BE2C (cell line): ENCODE measurements around the gene TTL. TPM values are rescaled to one million over a fixed set of nuclear protein-coding genes. Genes with fewer than 3 reads are reported as not detected.
A peak's percentile ranks its signal among the peaks of the same experiment; 100 is the strongest.
"Not testable (repeated sequence)": the region's sequence is repeated elsewhere in the genome, so short reads cannot be mapped to it uniquely, and the experiment has no call there.

Experiments
- DNase-seq: peaks from one replicate; pipeline ENCODE4 v3.0.0-alpha.2; 2020
- H3K27me3 ChIP-seq: fragments of 250-450 bp; sonication (Bioruptor Pico); 2 replicates; pipeline ENCODE4 v1.5.1; 2020; ENCODE audit warnings: mild to moderate bottlenecking
- H3K36me3 ChIP-seq: fragments of 250-450 bp; sonication (Bioruptor Pico); 2 replicates; pipeline ENCODE4 v1.5.1; 2020; ENCODE audit warnings: mild to moderate bottlenecking
- H3K4me1 ChIP-seq: fragments of 250-450 bp; sonication (Bioruptor Pico); 2 replicates; pipeline ENCODE4 v1.5.1; 2020
- H3K4me3 ChIP-seq: 2 replicates; pipeline ENCODE4 v1.5.1; 2011; ENCODE audit warnings: low read depth, low read length
- H3K9me3 ChIP-seq: fragments of 250-450 bp; sonication (Bioruptor Pico); 2 replicates; pipeline ENCODE4 v1.5.1; 2020
- polyA plus RNA-seq: library from polyadenylated mRNA; unstranded; fragments of >200 nt; gene quantifications from one replicate; pipeline ENCODE4 v1.2.1, GENCODE V29; 2012; ENCODE audit warnings: low read depth, missing spikeins; ENCODE audit not compliant: insufficient read length, insufficient read depth
- TF ChIP-seq, protein P1 (sequence below): IDR thresholded peaks from 2 replicates; pipeline ENCODE4 v1.5.1; 2012; ENCODE audit warnings: mild to moderate bottlenecking, low read depth, low read length

TTL gene
- polyA plus RNA-seq = 25.9 TPM

DNA sequence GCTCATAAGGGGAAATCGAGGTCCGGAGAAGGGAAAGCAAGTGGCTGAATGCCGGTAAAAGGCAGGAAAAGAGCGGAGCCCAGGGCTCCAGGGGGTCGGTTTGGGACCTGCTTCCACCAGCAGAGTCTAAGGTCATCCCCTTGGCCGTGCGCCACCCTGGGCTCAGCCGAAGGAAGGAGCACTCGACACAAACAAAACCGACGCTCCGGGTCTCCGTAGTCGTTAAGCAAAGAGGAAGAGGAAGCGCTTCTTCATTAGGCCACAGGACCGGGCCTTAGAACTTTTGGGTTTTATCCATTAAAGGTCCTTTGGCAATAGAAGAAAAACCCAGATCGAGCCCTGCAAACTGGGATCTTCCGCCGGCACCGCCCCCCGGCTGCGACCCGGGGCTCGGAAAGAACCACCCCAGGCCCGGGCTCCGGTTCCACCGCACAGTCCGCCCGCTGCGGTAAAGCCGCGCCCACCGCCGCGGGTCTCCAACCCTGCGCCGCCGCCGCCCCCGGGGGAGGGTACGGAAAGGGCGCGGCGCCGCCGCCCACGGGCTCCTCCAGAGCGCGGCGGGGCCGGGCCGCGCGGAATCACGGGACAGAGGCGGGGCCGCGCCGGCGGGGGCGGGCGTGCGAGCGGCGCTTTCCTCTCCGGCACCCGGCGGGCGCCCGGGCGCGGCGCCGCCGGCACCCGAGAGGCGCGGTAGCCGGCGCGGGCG is at the start of gene TTL:
TSS of gene TTL (plus strand) at position 629 of the 706 bp plus-strand sequence. CDS start 189 bp downstream, outside the sequence.
- Histone ChIP-seq H3K9me3 (no peaks in the 10 kb centered on the region), H3K4me1 (no peaks in the 10 kb centered on the region), H3K4me3 (peak within 1 kb of the TSS; percentile 81), H3K27me3 (no peaks in the 10 kb centered on the region), H3K36me3 (peaks cover 13% of the 10 kb centered on the region)
- DNase-seq = peak; percentile 69
- TF ChIP-seq, protein P1, sequence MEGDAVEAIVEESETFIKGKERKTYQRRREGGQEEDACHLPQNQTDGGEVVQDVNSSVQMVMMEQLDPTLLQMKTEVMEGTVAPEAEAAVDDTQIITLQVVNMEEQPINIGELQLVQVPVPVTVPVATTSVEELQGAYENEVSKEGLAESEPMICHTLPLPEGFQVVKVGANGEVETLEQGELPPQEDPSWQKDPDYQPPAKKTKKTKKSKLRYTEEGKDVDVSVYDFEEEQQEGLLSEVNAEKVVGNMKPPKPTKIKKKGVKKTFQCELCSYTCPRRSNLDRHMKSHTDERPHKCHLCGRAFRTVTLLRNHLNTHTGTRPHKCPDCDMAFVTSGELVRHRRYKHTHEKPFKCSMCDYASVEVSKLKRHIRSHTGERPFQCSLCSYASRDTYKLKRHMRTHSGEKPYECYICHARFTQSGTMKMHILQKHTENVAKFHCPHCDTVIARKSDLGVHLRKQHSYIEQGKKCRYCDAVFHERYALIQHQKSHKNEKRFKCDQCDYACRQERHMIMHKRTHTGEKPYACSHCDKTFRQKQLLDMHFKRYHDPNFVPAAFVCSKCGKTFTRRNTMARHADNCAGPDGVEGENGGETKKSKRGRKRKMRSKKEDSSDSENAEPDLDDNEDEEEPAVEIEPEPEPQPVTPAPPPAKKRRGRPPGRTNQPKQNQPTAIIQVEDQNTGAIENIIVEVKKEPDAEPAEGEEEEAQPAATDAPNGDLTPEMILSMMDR = no peak

DNA sequence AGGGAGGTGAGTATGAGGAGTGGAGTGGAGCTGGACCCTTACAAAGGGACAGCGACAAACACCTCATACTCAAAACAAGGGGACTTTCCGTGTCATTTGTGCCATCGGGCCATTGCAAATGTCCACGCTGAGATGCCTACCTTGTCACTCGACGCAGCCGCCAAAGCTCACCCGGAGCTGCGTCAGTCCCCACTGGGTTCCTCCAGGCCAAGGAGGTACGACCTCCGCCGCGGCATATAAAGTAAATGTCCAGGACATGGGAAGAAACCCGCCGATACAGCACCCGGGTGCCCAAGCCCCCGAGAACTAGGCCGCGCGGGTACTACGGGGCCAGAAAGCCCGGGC is 49.6 kb upstream of the TTL start:
- DNase-seq, H3K36me3 ChIP-seq, H3K4me1 ChIP-seq, H3K27me3 ChIP-seq, H3K4me3 ChIP-seq, H3K9me3 ChIP-seq: not testable (repeated sequence)

DNA sequence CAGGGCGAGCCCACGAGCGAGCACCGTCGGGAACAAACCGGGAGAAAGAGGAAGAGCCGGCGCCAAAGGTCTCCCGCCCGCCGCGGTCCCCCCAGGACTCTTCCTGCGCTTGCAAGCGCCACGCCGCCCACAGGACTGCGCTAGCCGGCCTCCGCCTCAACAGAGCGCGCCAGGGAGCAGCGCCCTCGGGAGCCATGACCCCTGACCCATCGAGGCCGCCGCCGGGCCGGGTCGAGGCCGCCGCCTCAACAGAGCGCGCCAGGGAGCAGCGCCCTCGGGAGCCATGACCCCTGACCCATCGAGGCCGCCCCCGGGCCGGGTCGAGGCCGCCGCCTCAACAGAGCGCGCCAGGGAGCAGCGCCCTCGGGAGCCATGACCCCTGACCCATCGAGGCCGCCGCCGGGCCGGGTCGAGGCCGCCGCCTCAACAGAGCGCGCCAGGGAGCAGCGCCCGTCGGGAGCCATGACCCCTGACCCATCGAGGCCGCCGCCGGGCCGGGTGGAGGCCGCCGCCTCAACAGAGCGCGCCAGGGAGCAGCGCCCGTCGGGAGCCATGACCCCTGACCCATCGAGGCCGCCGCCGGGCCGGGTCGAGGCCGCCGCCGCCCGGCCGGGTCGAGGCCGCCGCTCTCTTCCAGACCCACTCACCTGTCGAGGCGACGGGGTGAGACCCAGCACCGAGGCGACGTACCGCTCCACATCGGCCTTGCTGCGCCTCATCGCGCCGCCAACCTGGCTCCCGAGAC is 49.0 kb upstream of the TTL start:
- H3K9me3 ChIP-seq, H3K36me3 ChIP-seq, H3K27me3 ChIP-seq, DNase-seq, H3K4me3 ChIP-seq, H3K4me1 ChIP-seq: not testable (repeated sequence)

DNA sequence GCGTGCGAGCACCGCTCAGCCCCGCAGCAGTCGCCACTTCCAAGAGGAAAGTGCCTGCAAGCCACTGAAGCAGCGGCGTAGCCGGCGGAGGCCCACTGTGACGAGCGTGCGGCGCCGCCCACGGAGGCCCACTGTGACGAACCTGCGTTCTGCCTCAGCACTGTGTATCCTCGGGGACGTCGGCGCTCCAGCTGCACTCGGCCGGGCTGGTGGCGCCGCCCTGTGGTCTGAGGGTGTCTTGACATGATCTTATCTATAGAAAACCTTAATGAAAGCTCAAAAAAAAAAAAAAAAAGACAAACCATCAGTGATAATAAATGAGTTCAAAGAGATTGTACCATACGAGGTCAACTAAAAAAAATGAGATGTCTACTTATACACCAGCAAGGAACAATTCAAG is 48.5 kb upstream of the TTL start, which contains the start of gene RGPD8:
TSS of gene RGPD8 (minus strand) at position 166 of the 400 bp plus-strand sequence. CDS start 192 bp downstream, outside the sequence.
- not testable (repeated sequence) for H3K27me3 ChIP-seq, H3K9me3 ChIP-seq, H3K4me3 ChIP-seq, H3K4me1 ChIP-seq, H3K36me3 ChIP-seq
- TF ChIP-seq, protein P1 = peak; percentile 32
- DNase-seq = peak; percentile 60

DNA sequence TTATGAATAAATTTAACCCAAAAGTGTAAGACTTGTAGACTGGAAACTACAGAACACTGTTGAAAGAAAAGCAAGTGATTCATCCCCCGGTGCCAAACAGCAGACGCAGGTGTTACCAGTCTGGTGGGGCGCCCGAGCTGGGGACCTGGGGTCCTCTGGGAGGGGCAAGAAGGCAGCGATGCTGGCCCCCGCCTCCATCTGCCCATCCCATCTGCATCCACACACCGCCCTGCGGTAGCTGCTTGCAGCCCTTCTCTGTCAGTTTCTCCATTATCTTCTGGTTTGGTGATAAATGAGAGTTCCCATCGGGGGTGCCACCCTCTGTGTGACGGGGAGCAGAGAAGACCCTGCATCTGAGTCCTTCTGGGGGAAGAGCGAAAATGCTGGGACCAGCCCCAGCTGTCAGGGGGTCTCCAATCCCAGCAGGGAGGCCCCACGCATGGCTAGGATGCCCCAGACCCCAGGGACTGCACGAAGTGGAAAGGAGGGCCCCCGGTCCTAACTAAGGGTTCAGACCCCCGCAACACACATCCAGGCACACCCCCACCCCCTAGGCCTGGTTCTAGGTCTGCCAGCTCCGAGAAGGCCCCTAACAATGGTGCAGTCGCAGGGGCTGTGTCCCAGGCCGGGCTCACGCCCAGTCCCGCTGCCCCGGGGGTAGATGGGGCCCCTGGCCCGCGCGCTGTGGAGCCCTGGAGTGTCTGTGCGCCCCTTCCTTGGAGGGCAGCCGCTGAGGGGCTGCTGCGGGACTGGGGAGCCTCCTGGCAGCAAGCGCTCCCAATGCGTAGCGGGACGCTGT is 47.8 kb upstream of the TTL start:
- Histone ChIP-seq H3K4me3 (no peak overlapping the region), H3K9me3 (no peaks in the 10 kb centered on the region)
- TF ChIP-seq, protein P1 = no peak

DNA sequence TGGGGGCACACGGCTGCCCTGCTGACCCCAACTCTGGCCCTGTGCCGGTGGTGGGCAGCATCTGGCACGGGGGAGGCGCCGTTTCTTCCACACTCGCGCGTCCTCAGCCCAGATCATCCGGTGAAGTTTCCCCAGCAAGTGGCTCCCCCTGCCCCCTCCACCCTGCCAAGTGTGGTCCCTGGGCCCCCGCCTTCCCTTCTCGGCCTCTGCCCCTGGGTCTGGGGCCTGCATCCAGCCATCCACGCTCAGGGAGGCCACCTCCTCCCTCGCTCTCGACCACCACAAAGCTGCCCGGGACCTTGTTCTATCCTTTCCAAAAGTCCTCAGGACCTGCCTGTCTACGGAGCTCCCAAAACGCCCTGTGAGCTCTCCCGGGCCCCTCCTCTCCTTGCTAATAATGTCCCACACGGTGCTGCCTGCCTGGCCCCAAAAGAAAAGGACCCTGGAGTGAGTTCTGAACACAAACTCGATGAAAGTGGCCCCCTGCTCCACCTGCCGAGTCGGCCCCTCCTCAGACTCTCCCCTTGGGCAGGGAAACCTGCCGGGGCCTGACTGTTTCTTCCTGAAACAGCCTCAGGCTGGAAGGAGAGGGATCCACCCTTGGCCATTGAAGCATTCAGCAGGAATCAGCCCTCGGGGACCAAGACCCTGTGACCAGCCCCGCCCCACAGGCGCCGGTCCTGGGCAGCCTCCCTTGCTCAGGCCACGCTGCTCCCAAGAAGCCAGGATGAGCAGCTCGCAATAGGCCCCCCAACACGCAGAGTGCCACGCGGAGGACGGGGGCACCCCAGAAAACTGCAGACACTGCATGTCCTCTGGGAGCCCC is 46.9 kb upstream of the TTL start:
- H3K27me3 ChIP-seq, H3K36me3 ChIP-seq, H3K4me3 ChIP-seq, DNase-seq, H3K9me3 ChIP-seq, H3K4me1 ChIP-seq: not testable (repeated sequence)

More for the DNA sequence above, 47.8 kb upstream of the TTL start:
- DNase-seq = no peak
- Histone ChIP-seq H3K36me3 (no peaks in the 10 kb centered on the region), H3K4me1 (no peaks in the 10 kb centered on the region), H3K27me3 (no peaks in the 10 kb centered on the region)

DNA sequence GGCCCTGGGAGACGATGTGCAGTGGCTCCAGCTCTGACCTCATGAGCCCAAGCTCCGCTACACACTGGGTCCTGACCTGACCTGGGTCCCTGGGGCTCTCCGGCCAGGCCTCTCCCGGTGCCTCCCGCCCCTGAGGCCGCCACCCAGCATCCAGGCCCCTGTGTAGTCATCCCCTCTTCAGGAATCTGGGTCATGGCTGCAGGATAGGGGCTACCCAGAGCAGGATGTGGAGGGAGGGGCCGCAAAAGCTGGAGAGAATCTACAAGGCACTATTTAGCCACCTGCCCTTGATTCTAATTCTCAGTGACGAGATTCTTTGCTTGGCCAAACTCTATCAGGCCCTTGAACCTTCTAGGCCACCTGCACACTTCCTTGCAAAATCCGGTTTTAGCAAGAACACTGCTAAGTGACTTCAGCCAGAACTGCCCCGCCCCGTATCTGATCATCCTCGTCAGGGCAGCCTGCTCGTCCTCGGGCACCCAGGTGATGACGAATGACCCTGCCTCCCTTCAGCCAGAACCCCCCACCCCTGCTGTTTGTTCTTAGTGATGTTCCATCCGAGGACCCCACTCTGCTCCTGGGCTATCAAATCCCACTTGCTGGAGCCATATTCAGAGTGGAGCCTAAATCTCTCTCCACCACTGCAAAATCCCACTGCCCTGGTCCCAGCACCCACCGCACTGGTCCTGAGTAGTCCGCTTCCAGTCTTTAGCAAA is 46.1 kb upstream of the TTL start:
- H3K4me1 ChIP-seq, H3K27me3 ChIP-seq, H3K9me3 ChIP-seq, H3K36me3 ChIP-seq, H3K4me3 ChIP-seq, DNase-seq: not testable (repeated sequence)

DNA sequence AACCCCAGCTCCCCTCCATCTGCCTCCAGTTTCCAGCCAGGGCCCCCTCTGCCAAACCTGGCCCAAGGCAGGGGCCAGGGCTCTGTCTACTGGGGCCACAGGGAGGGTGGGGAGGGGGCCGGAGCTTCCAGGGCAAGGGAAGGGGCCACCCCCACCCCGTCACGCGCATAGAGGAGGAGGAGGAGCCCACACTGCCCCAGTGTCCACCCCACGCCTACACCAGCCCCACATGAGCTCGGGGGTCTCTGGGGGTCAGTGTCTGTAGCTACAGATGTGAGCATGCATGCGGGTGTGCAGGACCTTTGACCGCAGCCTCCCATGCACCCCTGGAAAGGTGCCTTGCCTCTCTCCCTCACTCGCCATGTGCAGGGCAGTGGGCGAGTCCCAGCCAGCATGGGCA is 45.0 kb upstream of the TTL start:
- DNase-seq, H3K36me3 ChIP-seq, H3K4me3 ChIP-seq, H3K4me1 ChIP-seq, H3K9me3 ChIP-seq, H3K27me3 ChIP-seq: not testable (repeated sequence)

DNA sequence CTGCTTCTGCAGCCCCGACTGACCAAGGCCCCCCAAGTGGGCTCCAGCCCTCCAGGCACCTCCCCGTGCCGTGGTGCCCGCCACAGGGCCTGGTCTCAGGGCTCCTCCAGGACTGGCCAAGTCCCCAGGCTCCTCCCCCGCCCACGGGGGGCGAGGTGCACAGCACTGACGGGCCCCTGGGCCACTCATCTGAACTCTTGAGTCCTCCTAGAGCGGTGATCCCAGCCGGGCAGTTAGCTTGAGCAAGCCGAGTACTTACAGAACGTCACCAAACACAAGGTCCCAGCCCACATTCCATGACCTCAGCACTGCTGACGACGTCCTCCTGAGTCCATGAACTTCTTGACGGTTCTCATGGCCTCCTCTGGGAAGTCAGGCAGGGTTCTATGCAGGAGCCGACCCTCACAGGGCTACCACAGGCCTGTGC is 44.5 kb upstream of the TTL start:
- not testable (repeated sequence) for H3K27me3 ChIP-seq, H3K36me3 ChIP-seq, DNase-seq, H3K4me1 ChIP-seq, H3K4me3 ChIP-seq, H3K9me3 ChIP-seq

DNA sequence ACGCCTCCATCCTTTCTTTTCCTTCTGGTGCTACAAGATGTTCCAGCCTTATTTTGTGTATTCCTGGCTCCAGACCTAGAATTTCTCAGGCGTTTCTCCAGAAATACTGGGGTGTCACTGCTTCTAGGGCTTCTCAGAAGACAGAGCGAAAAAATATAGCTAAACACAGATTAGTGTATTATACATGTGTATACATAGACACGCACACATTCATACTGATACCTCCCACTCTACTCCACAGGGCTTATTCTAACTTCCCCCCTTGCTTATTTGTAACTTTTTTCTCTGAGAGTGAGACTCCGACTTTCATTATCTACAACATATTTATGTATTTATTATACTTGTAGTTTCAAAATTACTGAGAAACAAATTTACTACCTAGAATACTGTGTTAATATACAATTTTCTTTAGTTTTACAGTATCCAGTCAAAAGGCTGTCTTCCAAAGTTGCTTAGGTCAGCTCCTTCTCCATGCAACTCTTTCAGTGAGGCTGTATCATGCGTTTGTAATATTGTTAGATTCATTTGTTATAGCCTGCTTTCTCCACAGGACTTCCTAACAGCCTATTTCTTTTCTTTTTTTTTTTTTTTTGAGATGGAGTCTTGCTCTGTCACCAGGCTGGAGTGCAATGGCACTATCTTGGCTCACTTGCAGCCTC is 43.2 kb upstream of the TTL start:
- not testable (repeated sequence) for DNase-seq, H3K9me3 ChIP-seq, H3K4me1 ChIP-seq, H3K27me3 ChIP-seq, H3K36me3 ChIP-seq, H3K4me3 ChIP-seq
